GM06990 (cell line): ENCODE data around the gene ALKBH4.
A peak's percentile ranks its signal among the peaks of the same experiment; 100 is the strongest.

Experiments used
- DNase-seq: peaks from one replicate; pipeline ENCODE4 v3.0.0-alpha.2; 2011; ENCODE audit not compliant: insufficient read length; ENCODE audit errors: extremely low read depth
- H3K27me3 ChIP-seq: replicated peaks from 2 replicates; pipeline ENCODE4 v1.6.0; 2011; ENCODE audit warnings: low read length; ENCODE audit not compliant: control insufficient read depth, insufficient read depth
- H3K36me3 ChIP-seq: 2 replicates; pipeline ENCODE4 v1.5.1; 2011; ENCODE audit warnings: low read length; ENCODE audit not compliant: control insufficient read depth, insufficient read depth
- H3K4me3 ChIP-seq: replicated peaks from 2 replicates; pipeline ENCODE4 v1.5.1; 2011; ENCODE audit warnings: low read depth, mild to moderate bottlenecking, control low read depth, low read length
- CTCF ChIP-seq: IDR thresholded peaks from 2 replicates; pipeline ENCODE4 v1.5.1; 2011; ENCODE audit warnings: low read length, control low read depth, mild to moderate bottlenecking, inconsistent platforms; ENCODE audit not compliant: insufficient read depth, poor library complexity, severe bottlenecking

ALKBH4 gene

DNA sequence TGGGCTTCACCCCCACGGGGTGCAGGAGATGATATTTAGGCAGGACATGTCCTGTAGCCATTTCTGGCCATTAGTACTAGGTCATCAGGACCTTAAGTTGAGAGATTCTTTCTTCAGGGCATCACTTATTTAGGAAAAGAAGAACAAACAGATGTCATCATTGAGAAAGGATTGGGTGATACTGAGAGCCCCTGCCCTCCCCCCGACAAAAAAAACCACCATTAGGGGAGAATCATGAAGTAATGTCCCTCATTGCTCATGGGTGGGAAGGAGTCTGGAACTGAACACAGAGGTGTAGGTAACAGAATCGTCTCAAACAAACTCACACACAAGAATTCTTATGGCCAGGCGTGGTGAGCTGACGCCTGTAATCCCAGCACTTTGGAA lies 37.7 kb downstream of the ALKBH4 start:
- no peaks in the 10 kb centered on the region for H3K27me3 ChIP-seq
- H3K4me3 ChIP-seq: peak overlapping the region; percentile 52
- DNase-seq: no peak
- no peak for TF ChIP-seq CTCF
- H3K36me3 ChIP-seq: peaks cover 3% of the 10 kb centered on the region

- no peak for TF ChIP-seq CTCF
- DNase-seq: peak; percentile 80
- no peaks in the 10 kb centered on the region for H3K27me3 ChIP-seq
- peaks cover 3% of the 10 kb centered on the region for H3K36me3 ChIP-seq
- peak overlapping the region; percentile 52 for H3K4me3 ChIP-seq
Measured at GRCh38 chr7:102426268-102427018, 38.2 kb downstream of the ALKBH4 start.

DNA sequence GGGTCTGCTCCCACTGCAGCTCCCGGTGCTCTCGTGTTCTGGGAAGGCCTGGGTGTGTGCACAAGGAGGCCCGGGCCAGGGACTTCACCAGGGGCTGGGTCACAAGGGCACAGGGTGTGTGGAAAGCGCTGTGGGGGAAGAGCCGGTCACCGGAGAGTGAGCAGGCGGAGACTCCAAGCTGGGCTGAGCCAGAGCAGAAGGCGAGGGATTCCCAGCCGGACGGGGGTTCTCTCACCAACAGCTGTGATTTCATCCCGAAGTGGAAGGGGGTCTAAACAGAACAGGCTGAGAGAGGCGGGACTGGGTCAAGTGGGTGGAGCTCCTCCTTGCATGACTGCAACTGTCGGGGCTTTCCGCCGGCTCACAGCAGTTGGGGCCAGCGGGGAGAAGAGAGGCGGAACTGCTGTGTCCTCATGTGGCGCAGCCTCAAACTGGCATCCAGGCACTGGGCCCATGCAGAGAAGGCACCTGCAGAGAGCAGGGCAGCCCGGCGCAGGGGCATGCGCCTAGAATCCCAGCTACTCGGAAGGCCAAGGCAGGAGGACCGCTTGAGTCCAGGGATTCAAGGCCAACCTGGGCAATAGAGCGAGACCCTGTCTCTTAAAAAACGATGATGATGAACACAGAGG lies 38.9 kb downstream of the ALKBH4 start:
- TF ChIP-seq CTCF: no peak
- Histone ChIP-seq H3K36me3 (peaks cover 3% of the 10 kb centered on the region), H3K4me3 (peak overlapping the region; percentile 44), H3K27me3 (no peaks in the 10 kb centered on the region)
- DNase-seq: peak; percentile 90

DNA sequence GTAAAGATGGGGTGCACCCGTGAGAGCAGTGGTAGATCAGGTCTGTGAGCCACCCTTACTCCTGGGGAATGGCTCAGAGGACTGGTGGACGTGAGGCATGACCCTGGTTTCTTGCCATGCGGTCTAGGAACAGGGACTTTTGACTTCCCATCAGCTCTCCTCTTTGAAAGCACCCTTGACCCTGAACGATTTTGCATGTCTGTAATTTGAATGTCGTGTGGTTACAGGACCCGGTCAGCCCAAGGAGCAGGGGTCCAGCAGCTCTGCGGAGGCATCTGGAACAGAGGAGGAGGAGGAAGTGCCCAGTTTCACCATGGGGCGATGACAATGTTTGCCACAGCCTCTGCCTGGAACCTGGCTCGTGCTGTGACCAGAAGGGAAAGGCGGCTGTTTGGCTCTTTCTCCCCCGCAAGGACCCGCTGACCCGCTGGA lies 39.9 kb downstream of the ALKBH4 start:
- DNase-seq: peak; percentile 60

GRCh38 chr7:102424129-102424551 lies 40.5 kb downstream of the ALKBH4 start:
- peaks cover 5% of the 10 kb centered on the region for H3K36me3 ChIP-seq
- TF ChIP-seq CTCF: no peak
- no peak overlapping the region for H3K4me3 ChIP-seq
- no peak for DNase-seq
- H3K27me3 ChIP-seq: no peaks in the 10 kb centered on the region

More for the DNA sequence above, 39.9 kb downstream of the ALKBH4 start:
- Histone ChIP-seq H3K4me3 (peak overlapping the region; percentile 44; the same call in 1 of the 2 replicates), H3K36me3 (peaks cover 5% of the 10 kb centered on the region), H3K27me3 (no peaks in the 10 kb centered on the region)
- TF ChIP-seq CTCF: no peak
